ENCODE measurements around the gene LDOC1.
"Not testable (repeated sequence)": the region's sequence is repeated elsewhere in the genome, so short reads cannot be mapped to it uniquely, and the experiment has no call there.

The LDOC1 gene

GRCh38 chrX:141176586-141177451 lies at the start of gene LDOC1:
Gene LDOC1, minus strand, starts transcription at chrX:141177129. Its CDS starts 108 bp downstream, at chrX:141177021.
- Mint-ChIP-seq H3K27me3 (no peaks in the 10 kb centered on the region), H3K36me3 (no peaks in the 10 kb centered on the region), H3K4me1 (peaks cover 7 to 13% of the 10 kb centered on the region in 2 donors), H3K9me3 (peaks cover 0 to 5% of the 10 kb centered on the region in 2 donors), H3K4me3 (peak within 1 kb of the TSS; percentile 87), H3K27ac (peak within 1 kb of the TSS; percentile 42)
- ATAC-seq (replicated peaks): peak; percentile 87 to 93
- DNase-seq: peak; percentile 61

DNA sequence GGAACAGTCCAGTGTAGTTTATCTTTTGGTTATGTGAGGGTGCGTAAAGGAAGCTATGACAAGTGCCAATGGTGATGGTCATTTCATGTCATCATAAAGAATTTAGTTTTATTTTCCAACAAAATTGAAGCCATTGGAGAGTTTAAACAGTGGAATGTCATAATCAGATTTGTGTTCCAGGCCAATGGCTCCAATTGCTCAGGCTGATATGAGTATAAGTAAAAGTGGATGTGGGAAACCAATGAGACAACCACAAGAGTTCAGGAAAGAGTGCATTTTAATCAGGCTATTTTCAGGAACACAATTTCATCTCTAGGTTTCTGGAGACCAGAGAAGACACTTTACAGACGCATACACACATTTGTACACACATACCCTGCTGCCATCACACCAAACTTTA lies 44.7 kb upstream of the LDOC1 start:
- no peak overlapping the region for H3K4me3 Mint-ChIP-seq

GRCh38 chrX:141220342-141221008 lies 43.5 kb upstream of the LDOC1 start:
- ATAC-seq (replicated peaks) (no peak), DNase-seq (no peak)
- Mint-ChIP-seq H3K4me1 (no peaks in the 10 kb centered on the region), H3K9me3 (peaks cover 0 to 7% of the 10 kb centered on the region in 2 donors), H3K27me3 (no peaks in the 10 kb centered on the region), H3K4me3 (no peak overlapping the region), H3K36me3 (no peaks in the 10 kb centered on the region), H3K27ac (no peak overlapping the region)

More for the DNA sequence above, 44.7 kb upstream of the LDOC1 start:
- Mint-ChIP-seq H3K9me3 (peaks cover 0 to 8% of the 10 kb centered on the region in 2 donors), H3K4me1 (no peaks in the 10 kb centered on the region), H3K27me3 (peaks cover 0 to 1% of the 10 kb centered on the region in 2 donors), H3K36me3 (no peaks in the 10 kb centered on the region), H3K27ac (no peak overlapping the region)
- DNase-seq (no peak), ATAC-seq (replicated peaks) (no peak)

- DNase-seq: no peak
- Mint-ChIP-seq H3K9me3 (peaks cover 0 to 3% of the 10 kb centered on the region in 2 donors), H3K4me1 (no peaks in the 10 kb centered on the region), H3K36me3 (no peaks in the 10 kb centered on the region), H3K4me3 (no peak overlapping the region), H3K27me3 (no peaks in the 10 kb centered on the region), H3K27ac (no peak overlapping the region)
- no peak for ATAC-seq (replicated peaks)
Observed at GRCh38 chrX:141214196-141214595, 37.3 kb upstream of the LDOC1 start.

GRCh38 chrX:141201962-141202361 lies 25.0 kb upstream of the LDOC1 start:
- no peak overlapping the region for H3K4me3 Mint-ChIP-seq

DNA sequence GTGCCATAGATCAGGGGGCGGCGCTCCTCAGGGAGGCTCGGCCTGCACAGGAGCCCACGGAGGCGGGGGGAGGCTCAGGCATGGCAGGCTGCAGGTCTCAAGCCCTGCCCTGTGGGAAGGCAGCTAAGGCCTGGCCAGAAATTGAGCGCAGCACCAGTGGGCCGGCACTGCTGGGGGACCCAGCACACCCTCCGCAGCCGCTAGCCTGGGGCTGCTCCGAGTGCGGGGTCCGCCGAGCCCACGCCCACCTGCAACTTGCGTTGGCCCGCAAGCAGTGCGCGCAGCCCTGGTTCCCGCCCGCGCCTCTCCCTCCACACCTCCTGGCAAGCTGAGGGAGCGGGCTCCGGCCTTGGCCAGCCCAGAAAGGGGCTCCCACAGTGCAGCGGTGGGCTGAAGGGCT lies 11.6 kb upstream of the LDOC1 start:
- not testable (repeated sequence) for H3K9me3 Mint-ChIP-seq; H3K36me3 Mint-ChIP-seq; H3K4me1 Mint-ChIP-seq; DNase-seq; H3K27ac Mint-ChIP-seq; H3K4me3 Mint-ChIP-seq; H3K27me3 Mint-ChIP-seq; ATAC-seq (replicated peaks)

More at GRCh38 chrX:141201962-141202361, 25.0 kb upstream of the LDOC1 start:
- Mint-ChIP-seq H3K4me1 (no peaks in the 10 kb centered on the region), H3K36me3 (no peaks in the 10 kb centered on the region), H3K27ac (no peak overlapping the region), H3K9me3 (no peaks in the 10 kb centered on the region), H3K27me3 (no peaks in the 10 kb centered on the region)
- ATAC-seq (replicated peaks) (no peak), DNase-seq (no peak)

- H3K4me3 Mint-ChIP-seq: no peak overlapping the region
- no peak overlapping the region for H3K27ac Mint-ChIP-seq
- no peaks in the 10 kb centered on the region for H3K36me3 Mint-ChIP-seq
- ATAC-seq (replicated peaks) (no peak), DNase-seq (no peak)
- H3K9me3 Mint-ChIP-seq: no peaks in the 10 kb centered on the region
- peaks cover 0 to 4% of the 10 kb centered on the region in 2 donors for H3K27me3 Mint-ChIP-seq
- H3K4me1 Mint-ChIP-seq: peaks cover 0 to 5% of the 10 kb centered on the region in 2 donors
Observed at GRCh38 chrX:141185366-141185765, 8.4 kb upstream of the LDOC1 start.

DNA sequence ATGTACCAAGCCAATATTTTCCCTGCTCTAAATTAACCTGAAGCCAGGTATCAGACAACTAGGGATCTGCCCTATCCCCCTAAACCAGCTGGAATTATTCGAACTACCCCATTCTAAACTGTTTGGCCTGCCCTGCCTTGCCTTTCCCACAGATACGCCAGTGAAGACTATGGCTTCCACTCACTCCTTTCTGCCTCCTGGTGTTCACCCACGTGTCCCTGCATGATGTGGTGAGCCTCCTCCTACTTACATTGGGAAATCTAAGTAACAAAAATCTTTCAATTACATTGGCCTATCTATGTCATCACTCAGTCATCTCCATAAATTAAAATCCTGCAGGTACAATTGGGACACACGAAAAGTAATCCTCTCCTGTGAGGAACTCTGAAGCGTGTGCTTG lies 6.1 kb upstream of the LDOC1 start:
- no peak overlapping the region for H3K27ac Mint-ChIP-seq
- DNase-seq: no peak

GRCh38 chrX:141180851-141181250 lies 3.9 kb upstream of the LDOC1 start:
- H3K27ac Mint-ChIP-seq: no peak overlapping the region
- H3K27me3 Mint-ChIP-seq: no peaks in the 10 kb centered on the region
- H3K4me3 Mint-ChIP-seq: no peak overlapping the region
- H3K9me3 Mint-ChIP-seq: peaks cover 0 to 4% of the 10 kb centered on the region in 2 donors
- peaks cover 4 to 10% of the 10 kb centered on the region in 2 donors for H3K4me1 Mint-ChIP-seq
- ATAC-seq (replicated peaks) (no peak), DNase-seq (no peak)
- no peaks in the 10 kb centered on the region for H3K36me3 Mint-ChIP-seq

More for the DNA sequence above, 6.1 kb upstream of the LDOC1 start:
- Mint-ChIP-seq H3K4me3 (no peak overlapping the region), H3K27me3 (peaks cover 0 to 4% of the 10 kb centered on the region in 2 donors), H3K36me3 (no peaks in the 10 kb centered on the region), H3K9me3 (no peaks in the 10 kb centered on the region), H3K4me1 (peaks cover 0 to 6% of the 10 kb centered on the region in 2 donors)
- no peak for ATAC-seq (replicated peaks)

DNA sequence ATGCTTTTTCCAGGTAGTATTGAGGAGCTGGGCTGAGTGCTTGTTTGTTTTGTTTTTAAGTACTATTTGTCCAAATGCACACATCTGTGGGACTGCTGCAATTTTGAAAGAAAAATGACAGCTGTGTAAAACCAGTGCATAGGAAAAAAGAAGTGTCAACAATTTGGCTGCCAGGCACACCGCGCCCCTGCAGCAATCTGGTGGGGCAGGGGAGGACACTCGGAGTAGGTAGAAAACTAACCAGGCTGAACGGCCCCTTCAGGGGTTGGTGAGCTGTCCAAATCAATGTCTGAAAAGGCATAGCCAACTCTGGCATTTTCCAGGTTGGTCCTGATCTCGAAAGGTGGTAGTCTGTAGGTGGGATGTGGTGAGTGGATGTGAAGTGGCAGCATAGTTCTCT lies 1.1 kb downstream of the LDOC1 start:
- H3K27me3 Mint-ChIP-seq: no peaks in the 10 kb centered on the region
- no peak for ATAC-seq (replicated peaks)
- H3K27ac Mint-ChIP-seq: peak overlapping the region; percentile 26
- H3K4me3 Mint-ChIP-seq: peak overlapping the region; percentile 87
- H3K4me1 Mint-ChIP-seq: peaks cover 7 to 12% of the 10 kb centered on the region in 2 donors
- H3K36me3 Mint-ChIP-seq: no peaks in the 10 kb centered on the region
- H3K9me3 Mint-ChIP-seq: peaks cover 0 to 5% of the 10 kb centered on the region in 2 donors
- no peak for DNase-seq

- DNase-seq: no peak
- Mint-ChIP-seq H3K36me3 (no peaks in the 10 kb centered on the region), H3K9me3 (no peaks in the 10 kb centered on the region), H3K4me1 (no peaks in the 10 kb centered on the region), H3K4me3 (no peak overlapping the region), H3K27me3 (no peaks in the 10 kb centered on the region), H3K27ac (no peak overlapping the region)
- no peak for ATAC-seq (replicated peaks)
Observed at GRCh38 chrX:141164406-141164805, 12.5 kb downstream of the LDOC1 start.

- Mint-ChIP-seq H3K4me3 (no peak overlapping the region), H3K4me1 (peaks cover 0 to 2% of the 10 kb centered on the region in 2 donors), H3K36me3 (peaks cover 11 to 12% of the 10 kb centered on the region in 2 donors), H3K9me3 (peaks cover 2 to 9% of the 10 kb centered on the region in 2 donors), H3K27me3 (no peaks in the 10 kb centered on the region), H3K27ac (no peak overlapping the region)
- no peak for DNase-seq
- ATAC-seq (replicated peaks): no peak
Observed at GRCh38 chrX:141158084-141158483, 18.8 kb downstream of the LDOC1 start.

GRCh38 chrX:141155231-141155630 lies 21.7 kb downstream of the LDOC1 start:
- Mint-ChIP-seq H3K9me3 (peaks cover 2 to 10% of the 10 kb centered on the region in 2 donors), H3K36me3 (peaks cover 13 to 15% of the 10 kb centered on the region in 2 donors)
- H3K27me3 Mint-ChIP-seq, H3K4me1 Mint-ChIP-seq, H3K4me3 Mint-ChIP-seq, H3K27ac Mint-ChIP-seq, DNase-seq: not testable (repeated sequence)
- peak in 1 of 2 donors; percentile 41 for ATAC-seq (replicated peaks)

- Mint-ChIP-seq H3K27me3 (no peaks in the 10 kb centered on the region), H3K4me3 (no peak overlapping the region), H3K36me3 (no peaks in the 10 kb centered on the region), H3K27ac (no peak overlapping the region), H3K9me3 (peaks cover 0 to 7% of the 10 kb centered on the region in 2 donors), H3K4me1 (no peaks in the 10 kb centered on the region)
- no peak for ATAC-seq (replicated peaks)
- no peak for DNase-seq
Observed at GRCh38 chrX:141142946-141143345, 34.0 kb downstream of the LDOC1 start.

- no peaks in the 10 kb centered on the region for H3K9me3 Mint-ChIP-seq
- no peaks in the 10 kb centered on the region for H3K4me1 Mint-ChIP-seq
- DNase-seq: no peak
- ATAC-seq (replicated peaks): no peak
- no peak overlapping the region for H3K27ac Mint-ChIP-seq
- no peaks in the 10 kb centered on the region for H3K36me3 Mint-ChIP-seq
- H3K4me3 Mint-ChIP-seq: no peak overlapping the region
- peaks cover 0 to 4% of the 10 kb centered on the region in 2 donors for H3K27me3 Mint-ChIP-seq
Observed at GRCh38 chrX:141133272-141133671, 43.7 kb downstream of the LDOC1 start.

Measured in stimulated activated naive B cell treated with anti-CD40 and anti-IgM and Interleukin-4, amounts not matched to agents 10 μg/mL and 1 μg/mL and 100 μg/mL, for 72 hours (primary cell).